ENCODE results near the gene CUL1. TPM values are rescaled to one million over a fixed set of nuclear protein-coding genes. Genes with fewer than 3 reads are reported as not detected.

CUL1 gene
- total RNA-seq, 1 experiment from 2014 or later: 43.6 TPM

- BruUV-seq (replicated peaks): no TSS peak
- no peaks in the 10 kb centered on the region for H3K9me2 ChIP-seq (replicated peaks; ENCODE audit: low read length)
- H2AFZ ChIP-seq (ENCODE audit: low read length): no peak overlapping the region
- no peak for DNase-seq
- H3K27ac ChIP-seq (ENCODE audit: low read length): no peak overlapping the region
- peaks cover 13% of the 10 kb centered on the region for H3K36me3 ChIP-seq (ENCODE audit: low read depth, low read length)
- POLR2A ChIA-PET (ENCODE audit: unreplicated experiment): no interaction called here
- no peaks in the 10 kb centered on the region for H3K9me3 ChIP-seq (ENCODE audit: low read length)
- no peak overlapping the region for H3K9ac ChIP-seq (ENCODE audit: low read length)
- peaks cover 92% of the 10 kb centered on the region for H3K79me2 ChIP-seq (ENCODE audit: low read length)
- no peaks in the 10 kb centered on the region for H3F3A ChIP-seq (ENCODE audit: low read length, unreplicated experiment)
- ATAC-seq: peak; percentile 58
- no peaks in the 10 kb centered on the region for H3K4me1 ChIP-seq (ENCODE audit: insufficient read depth, low read length)
- H3K27me3 ChIP-seq (ENCODE audit: low read length): no peaks in the 10 kb centered on the region
- no peak overlapping the region for H3K4me2 ChIP-seq (ENCODE audit: low read length)
- H4K20me1 ChIP-seq (ENCODE audit: low read length): peaks cover 37% of the 10 kb centered on the region
- CTCF ChIA-PET: no interaction called here
- no peak overlapping the region for H3K4me3 ChIP-seq (ENCODE audit: low read length)
- TF ChIP-seq CTCF (conservative IDR thresholded peaks at IDR 0.05; ENCODE audit: low read depth, low read length): no peak
- no peak for TF ChIP-seq EZH2phosphoT487 (IDR thresholded peaks at IDR 0.05; ENCODE audit: borderline replicate concordance, low read length)
- no peak for TF ChIP-seq EZH2 (IDR thresholded peaks at IDR 0.05; ENCODE audit: low read length, unreplicated experiment)
- intact Hi-C loops (cut with micrococcal nuclease): no loop called here
Measured at GRCh38 chr7:148847815-148848734, 149.4 kb downstream of the CUL1 start.

- ChIA-PET CTCF (no interaction called here), POLR2A (ENCODE audit: unreplicated experiment) (no interaction called here)
- H3K79me2 ChIP-seq (ENCODE audit: low read length): peaks cover 100% of the 10 kb centered on the region
- H3K36me3 ChIP-seq (ENCODE audit: low read depth, low read length): peaks cover 6% of the 10 kb centered on the region
- no peak overlapping the region for H2AFZ ChIP-seq (ENCODE audit: low read length)
- H3K4me1 ChIP-seq (ENCODE audit: insufficient read depth, low read length): no peaks in the 10 kb centered on the region
- no peak for DNase-seq
- H3K27me3 ChIP-seq (ENCODE audit: low read length): no peaks in the 10 kb centered on the region
- intact Hi-C loops (cut with micrococcal nuclease): no loop called here
- no peak overlapping the region for H3K9ac ChIP-seq (ENCODE audit: low read length)
- no TSS peak for BruUV-seq (replicated peaks)
- H3K9me3 ChIP-seq (ENCODE audit: low read length): no peaks in the 10 kb centered on the region
- no peak for ATAC-seq
- H3K27ac ChIP-seq (ENCODE audit: low read length): no peak overlapping the region
- peaks cover 37% of the 10 kb centered on the region for H4K20me1 ChIP-seq (ENCODE audit: low read length)
- H3K9me2 ChIP-seq (replicated peaks; ENCODE audit: low read length): no peaks in the 10 kb centered on the region
- no peak overlapping the region for H3K4me2 ChIP-seq (ENCODE audit: low read length)
- no peaks in the 10 kb centered on the region for H3F3A ChIP-seq (ENCODE audit: low read length, unreplicated experiment)
- H3K4me3 ChIP-seq (ENCODE audit: low read length): no peak overlapping the region
- no peak for TF ChIP-seq CTCF (conservative IDR thresholded peaks at IDR 0.05; ENCODE audit: low read depth, low read length)
- no peak for TF ChIP-seq EZH2 (IDR thresholded peaks at IDR 0.05; ENCODE audit: low read length, unreplicated experiment)
- no peak for TF ChIP-seq EZH2phosphoT487 (IDR thresholded peaks at IDR 0.05; ENCODE audit: borderline replicate concordance, low read length)
Measured at GRCh38 chr7:148849393-148850098, 150.8 kb downstream of the CUL1 start.

Measured in PC-3 (cell line).